Activated CD4-positive, alpha-beta T cell treated with anti-CD3 and anti-CD28 coated beads, Interleukin-2, amount 50 U/mL, for 24 hours (primary cell): ENCODE data around the gene TAB2.
"Not testable (repeated sequence)": the region's sequence is repeated elsewhere in the genome, so short reads cannot be mapped to it uniquely, and the experiment has no call there.

Experiments used
- DNase-seq, 2 donors: peaks; one replicate each; pipeline ENCODE4 v3.0.0-alpha.2; 2020; ENCODE audit warnings: low read depth in 1 of 2, low spot score in 1 of 2

Gene TAB2

DNA sequence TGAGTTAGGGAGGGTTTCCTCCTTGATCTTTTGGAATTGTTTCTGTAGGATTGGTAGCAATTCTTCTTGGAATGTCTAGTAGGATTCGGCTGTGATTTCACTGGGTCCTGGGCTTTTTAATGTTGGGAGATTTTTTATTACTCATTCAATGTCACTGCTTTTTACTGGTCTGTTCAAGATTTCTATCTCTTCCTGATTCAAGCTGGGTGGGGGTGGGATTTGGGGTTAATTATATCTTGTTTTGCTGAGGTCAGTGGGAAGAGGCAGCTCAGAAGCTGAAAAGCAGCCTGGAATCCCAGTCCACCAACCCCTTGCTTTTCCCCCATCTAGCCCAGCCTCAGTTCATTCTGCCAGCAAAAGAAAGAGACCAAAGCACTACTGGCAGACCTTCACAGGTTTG lies 122.1 kb downstream of the TAB2 start:
- no peak for DNase-seq

- DNase-seq, result no peak
Measured at GRCh38 chr6:149440735-149441671, 123.5 kb downstream of the TAB2 start.

GRCh38 chr6:149441740-149442139 lies 124.2 kb downstream of the TAB2 start:
- DNase-seq, result no peak

DNA sequence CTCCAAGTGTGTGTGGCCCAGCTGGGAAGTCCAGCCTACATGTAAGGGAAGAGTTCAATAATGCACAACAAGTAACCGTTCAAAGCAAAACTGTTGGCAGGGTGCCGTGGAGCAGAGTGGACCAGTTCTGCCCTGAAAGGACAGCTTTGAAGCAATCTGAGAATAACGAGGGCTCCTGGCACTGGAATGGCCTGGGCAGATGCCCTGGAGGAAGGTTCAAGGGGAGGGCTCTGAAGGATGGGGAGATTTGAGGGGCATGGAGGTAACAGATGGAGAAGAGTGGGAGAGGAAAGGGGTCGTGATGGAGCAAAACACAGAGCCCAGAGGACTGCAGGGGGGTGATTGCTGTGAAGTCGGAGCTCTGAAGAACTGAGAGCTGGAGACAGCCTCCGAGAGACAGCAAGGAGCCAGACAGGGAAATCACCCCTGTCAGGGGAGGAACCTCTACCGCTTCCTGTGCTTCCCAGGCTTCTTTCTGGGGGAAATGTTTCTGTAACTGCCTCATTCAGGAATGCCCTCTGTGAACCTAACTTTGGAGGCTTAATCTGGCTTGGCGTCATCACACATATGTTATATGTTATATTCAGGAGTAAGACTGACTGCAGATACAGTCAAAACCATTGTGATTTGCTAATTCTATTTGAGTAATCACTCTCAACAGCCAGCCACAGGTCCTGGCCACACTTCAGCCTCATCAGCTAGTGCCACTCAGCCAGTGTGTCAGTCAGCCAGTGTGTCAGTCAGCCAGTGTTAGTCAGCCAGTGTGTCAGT lies 126.1 kb downstream of the TAB2 start:
- no peak for DNase-seq

DNA sequence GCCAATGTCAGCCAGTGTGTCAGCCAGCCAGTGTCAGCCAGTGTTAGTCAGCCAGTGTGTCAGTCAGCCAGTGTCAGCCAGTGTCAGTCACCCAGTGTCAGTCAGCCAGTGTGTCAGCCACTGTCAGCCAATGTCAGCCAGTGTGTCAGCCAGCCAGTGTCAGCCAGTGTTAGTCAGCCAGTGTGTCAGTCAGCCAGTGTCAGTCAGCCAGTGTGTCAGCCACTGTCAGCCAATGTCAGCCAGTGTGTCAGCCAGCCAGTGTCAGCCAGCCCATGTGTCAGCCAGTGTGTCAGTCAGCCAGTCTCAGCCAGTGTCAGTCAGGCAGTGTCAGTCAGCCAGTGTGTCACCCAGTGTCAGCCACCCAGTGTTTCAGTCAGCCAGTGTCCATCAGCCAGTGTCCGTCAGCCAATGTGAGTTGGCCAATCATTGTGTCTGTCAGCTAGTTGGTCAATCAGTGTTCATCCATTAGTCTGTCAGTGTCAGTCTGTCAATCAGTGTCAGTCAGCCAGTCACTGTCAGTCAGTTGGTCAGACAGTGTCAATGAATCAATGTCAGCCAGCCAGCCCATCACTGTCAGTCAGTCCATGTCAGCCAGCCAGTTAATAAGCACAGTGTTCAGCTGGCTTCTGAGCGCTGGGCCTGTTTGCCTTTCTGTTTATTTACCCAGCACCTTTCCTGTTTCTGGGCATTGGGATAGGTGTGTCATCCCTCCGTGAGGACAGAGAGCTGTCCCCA lies 127.0 kb downstream of the TAB2 start:
- DNase-seq, result not testable (repeated sequence)

DNA sequence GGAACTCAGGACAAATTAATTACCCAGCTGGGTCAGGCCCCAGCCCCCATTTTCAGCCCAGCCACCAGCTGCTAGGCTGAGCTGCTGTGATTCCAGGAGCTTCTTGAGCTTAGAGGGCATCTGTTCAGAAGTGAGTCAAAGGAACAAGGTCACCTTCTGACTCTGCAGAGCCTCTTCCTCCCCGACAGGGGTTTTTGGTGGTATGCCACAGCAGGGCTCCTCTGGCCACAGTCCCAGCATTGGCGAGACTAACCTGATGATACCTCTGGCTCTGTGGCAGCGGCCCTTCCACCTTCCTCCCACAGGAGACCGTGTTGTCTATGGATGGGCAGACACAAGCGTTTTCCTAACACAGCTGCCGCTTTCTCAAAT lies 127.6 kb downstream of the TAB2 start:
- DNase-seq, result no peak

- DNase-seq, result no peak
Measured at GRCh38 chr6:149445573-149445972, 128.1 kb downstream of the TAB2 start.

GRCh38 chr6:149446791-149447376 lies 129.4 kb downstream of the TAB2 start:
- no peak for DNase-seq

- no peak for DNase-seq
Measured at GRCh38 chr6:149448821-149449453, 131.4 kb downstream of the TAB2 start.

GRCh38 chr6:149449831-149450678 lies 132.5 kb downstream of the TAB2 start:
- DNase-seq, result no peak

DNA sequence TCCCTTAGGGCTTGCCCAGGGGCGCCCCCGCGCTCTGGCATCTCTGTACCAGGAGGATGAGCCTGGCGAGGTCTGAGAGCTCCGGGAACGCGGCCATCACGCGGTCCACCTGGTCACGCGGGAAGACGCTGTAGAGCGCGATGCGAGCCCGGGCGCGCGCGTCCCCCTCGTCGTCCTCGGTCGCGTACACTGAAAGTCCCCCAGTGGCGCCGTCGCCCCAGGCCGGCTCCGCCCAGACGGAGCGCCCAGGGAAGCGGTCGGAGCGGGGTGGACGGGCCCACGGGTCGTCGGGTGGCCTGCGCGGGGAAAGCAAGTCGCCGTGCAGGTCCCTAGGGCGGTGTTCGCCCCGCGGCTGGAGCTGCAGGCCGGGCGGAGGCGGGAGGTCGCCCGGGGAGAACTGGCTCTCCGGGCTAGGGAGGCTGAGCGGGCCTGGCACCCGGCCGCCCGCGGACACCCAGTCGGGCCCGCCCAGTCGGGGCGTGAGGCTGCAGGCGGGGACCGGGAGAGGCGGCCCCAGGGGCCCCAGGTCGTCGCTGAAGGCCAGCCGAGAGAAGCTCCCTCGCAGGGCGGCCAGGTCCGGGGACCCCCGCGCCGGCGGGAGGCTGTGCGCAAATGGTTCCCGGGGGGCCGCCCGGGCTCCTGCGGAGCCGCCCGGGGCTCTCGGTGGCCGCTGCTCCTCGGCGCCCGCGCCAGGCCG lies 133.3 kb downstream of the TAB2 start:
- no peak for DNase-seq

- DNase-seq, result no peak
Measured at GRCh38 chr6:149451376-149452036, 134.0 kb downstream of the TAB2 start.

DNA sequence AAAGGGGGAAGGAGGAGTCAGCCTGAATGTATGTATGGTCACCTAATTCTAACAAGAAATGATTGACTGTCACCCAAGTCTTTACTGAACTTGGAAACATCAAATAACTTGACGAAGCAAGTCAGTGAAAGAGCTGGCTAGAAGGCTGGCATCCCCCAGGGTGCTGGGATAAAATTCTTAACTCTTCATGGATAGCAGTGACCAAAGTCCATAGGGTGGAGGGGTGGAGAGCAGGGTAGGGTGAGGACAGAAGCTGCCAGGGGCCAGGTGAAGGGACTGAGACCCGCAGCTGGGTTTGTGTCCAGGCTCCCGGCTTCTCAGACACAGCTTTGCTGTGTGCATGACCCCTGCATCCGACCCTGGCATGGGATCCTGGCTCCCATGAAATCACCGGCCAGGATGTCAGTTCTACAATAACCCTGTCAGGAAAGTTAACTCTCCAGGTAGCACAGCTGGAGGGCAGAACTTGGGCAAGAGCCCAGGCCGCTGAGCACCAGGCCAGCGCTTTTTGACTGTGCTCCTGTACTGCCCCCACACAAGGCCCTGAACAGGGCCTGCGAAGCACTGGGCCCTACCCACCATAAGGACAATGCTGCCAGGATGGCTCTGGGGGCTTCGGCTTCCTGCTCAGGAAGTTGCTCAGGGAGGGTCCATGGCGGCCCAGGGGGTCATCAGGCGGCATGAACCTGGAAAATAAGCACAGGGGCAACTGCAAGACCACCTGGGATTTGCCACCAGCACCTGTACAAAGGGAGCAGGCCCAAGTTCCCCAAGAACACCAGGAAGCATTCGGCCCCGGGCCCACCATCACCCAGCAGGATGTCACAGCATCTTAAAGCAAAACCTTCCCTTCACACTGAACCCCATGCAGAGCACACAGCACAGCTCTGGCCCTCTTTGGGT lies 134.8 kb downstream of the TAB2 start:
- no peak for DNase-seq

DNA sequence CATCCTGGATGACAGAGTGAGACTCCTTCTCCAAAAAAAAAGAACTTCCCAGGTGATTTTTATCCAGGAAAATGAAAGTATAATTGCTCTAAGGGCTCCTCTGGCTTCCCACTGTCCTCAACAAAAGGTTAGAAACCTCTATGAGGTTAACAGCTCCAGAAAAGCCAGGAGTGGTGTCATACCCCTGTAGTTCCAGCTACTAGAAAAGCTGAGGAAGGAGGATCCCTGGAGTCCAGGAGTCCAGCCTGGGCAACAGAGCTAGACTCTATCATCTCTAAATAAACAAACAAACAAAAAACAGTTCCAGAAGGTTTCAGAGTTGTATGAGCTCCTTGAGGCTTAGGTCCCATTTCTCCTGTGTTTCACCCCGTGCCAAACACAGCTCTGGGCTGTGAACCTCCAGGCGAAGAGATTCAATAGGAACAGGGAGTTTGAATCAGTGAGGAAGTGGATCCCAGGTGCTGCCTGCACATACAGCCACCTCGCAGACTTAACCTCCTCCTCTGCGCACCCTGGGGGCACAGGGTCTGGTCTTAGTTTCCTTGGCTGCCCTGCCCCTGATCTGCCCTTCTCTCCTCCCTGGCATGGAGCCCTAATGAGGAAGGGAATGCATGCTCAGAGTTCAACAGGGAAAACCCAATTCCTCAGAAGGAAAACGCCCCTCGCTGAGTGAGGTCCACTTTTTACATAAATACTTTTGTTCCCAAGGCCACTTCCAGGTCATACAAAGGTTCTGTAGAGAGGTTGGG lies 136.3 kb downstream of the TAB2 start:
- no peak for DNase-seq

DNA sequence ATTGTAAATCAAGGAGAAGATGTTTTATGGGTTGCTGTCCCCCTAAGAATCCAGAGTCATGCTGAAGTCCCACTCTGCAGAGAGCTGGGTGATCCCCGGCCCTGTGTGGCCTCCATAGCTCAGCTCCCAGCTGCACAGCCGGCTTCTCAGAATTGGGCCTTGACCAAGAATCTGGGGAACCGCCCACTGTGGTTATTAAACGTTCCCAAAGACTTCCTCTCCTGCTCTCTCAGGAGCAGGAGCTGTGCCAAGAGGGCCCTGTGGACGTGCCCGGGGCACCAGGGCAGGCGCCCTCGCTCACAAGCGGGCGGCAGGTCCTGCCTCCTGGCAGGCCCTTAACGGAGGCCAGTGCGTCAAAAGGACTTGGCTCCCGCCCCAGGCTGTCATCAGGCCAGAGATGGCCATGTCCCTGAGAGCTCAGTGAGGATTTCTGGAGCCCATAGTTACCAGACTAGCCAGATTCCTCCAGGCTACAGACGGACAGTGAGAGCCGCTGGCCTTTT lies 136.9 kb downstream of the TAB2 start:
- DNase-seq, result no peak

DNA sequence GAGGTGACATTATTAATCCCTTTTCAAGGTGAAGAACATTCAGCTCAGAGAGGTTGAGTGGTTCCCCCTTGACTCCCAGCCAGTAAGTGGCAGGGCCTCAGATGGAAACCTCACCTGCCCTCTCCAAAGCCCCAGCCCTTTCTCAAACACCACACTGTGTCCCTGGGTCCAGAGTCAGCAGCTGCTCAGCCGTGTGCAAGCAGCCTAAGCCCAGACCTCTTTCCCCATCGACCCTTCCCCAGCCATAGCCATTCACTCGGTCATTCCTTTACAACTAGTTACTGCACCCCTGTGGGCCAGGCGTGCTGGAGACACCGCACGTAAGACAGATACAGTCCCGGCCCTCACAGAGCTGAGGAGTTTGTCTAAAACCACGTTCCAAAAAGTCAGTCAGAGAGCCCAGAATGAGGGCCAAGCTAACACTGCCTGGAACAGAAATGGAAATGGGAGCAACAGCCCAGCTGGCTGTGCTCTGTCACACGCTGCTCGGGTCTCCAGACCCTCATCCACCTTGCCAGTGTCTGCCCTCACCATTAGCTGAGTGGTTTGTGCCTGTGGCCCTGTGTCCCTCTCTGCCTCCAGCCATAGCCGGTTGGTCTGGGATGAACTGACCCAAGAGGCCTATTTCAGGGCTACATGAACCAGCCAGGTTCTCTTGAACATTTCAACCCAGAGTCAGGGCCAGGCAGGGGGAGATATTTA lies 137.7 kb downstream of the TAB2 start:
- no peak for DNase-seq
